HEK293T (cell line): Measurements from ENCODE around the gene GBE1.

ENCODE experiments used
- CTCF ChIA-PET: fragments of 350-600 bp; formaldehyde crosslinking; extraction: SDS; loops from one replicate; lab custom pipeline; 2021; ENCODE audit warnings: antibody characterized with exemption, inconsistent platforms; lab: Yijun Ruan, JAX
- POLR2A ChIA-PET: fragments of 350-600 bp; formaldehyde crosslinking; extraction: SDS; loops from one replicate; lab custom pipeline; 2020; ENCODE audit warnings: antibody characterized with exemption, inconsistent platforms; lab: Yijun Ruan, JAX
- DNase-seq: peaks from one replicate; pipeline ENCODE4 v3.0.0; 2012; ENCODE audit warnings: mixed read lengths; ENCODE audit errors: extremely low spot score
- ARNT ChIP-seq: fragments of 450-650 bp; IDR thresholded peaks from 2 replicates; pipeline ENCODE4 v1.6.1; 2017; ENCODE audit warnings: mild to moderate bottlenecking
- BHLHE40 ChIP-seq: fragments of 450-650 bp; IDR thresholded peaks from 2 replicates; pipeline ENCODE4 v1.6.1; 2016; ENCODE audit warnings: mild to moderate bottlenecking, moderate library complexity, borderline replicate concordance
- CTBP1 ChIP-seq: fragments of 450-650 bp; IDR thresholded peaks from 2 replicates; pipeline ENCODE4 v1.6.1; 2016; ENCODE audit warnings: borderline replicate concordance
- ELF4 ChIP-seq: fragments of 450-650 bp; IDR thresholded peaks from 2 replicates; pipeline ENCODE4 v1.6.1; 2017; ENCODE audit warnings: antibody characterized with exemption
- FOXA1 ChIP-seq: fragments of 450-650 bp; IDR thresholded peaks from 2 replicates; pipeline ENCODE4 v1.6.1; 2016; ENCODE audit warnings: mild to moderate bottlenecking
- FOXK2 ChIP-seq: fragments of 450-650 bp; IDR thresholded peaks from 2 replicates; pipeline ENCODE4 v1.6.1; 2016; ENCODE audit warnings: mild to moderate bottlenecking
- FOXM1 ChIP-seq: fragments of 450-650 bp; IDR thresholded peaks from 2 replicates; pipeline ENCODE4 v1.6.1; 2017; ENCODE audit warnings: mild to moderate bottlenecking, borderline replicate concordance
- HDGF ChIP-seq: fragments of 450-650 bp; IDR thresholded peaks from 2 replicates; pipeline ENCODE4 v1.6.1; 2017; ENCODE audit warnings: antibody characterized with exemption, borderline replicate concordance
- L3MBTL2 ChIP-seq: fragments of 450-650 bp; conservative IDR thresholded peaks from 2 replicates; pipeline ENCODE4 v1.6.1; 2016; ENCODE audit warnings: mild to moderate bottlenecking
- LEF1 ChIP-seq: fragments of 450-650 bp; IDR thresholded peaks from 2 replicates; pipeline ENCODE4 v1.6.1; 2017; ENCODE audit warnings: mild to moderate bottlenecking, borderline replicate concordance
- NFRKB ChIP-seq: fragments of 450-650 bp; IDR thresholded peaks from 2 replicates; pipeline ENCODE4 v1.6.1; 2016; ENCODE audit warnings: mild to moderate bottlenecking, moderate library complexity
- SP1 ChIP-seq: fragments of 450-650 bp; IDR thresholded peaks from 2 replicates; pipeline ENCODE4 v1.6.1; 2017
- SUZ12 ChIP-seq: fragments of 450-650 bp; IDR thresholded peaks from 2 replicates; pipeline ENCODE4 v1.6.1; 2016; ENCODE audit warnings: mild to moderate bottlenecking
- TARDBP ChIP-seq: fragments of 450-650 bp; IDR thresholded peaks from 2 replicates; pipeline ENCODE4 v1.6.1; 2016
- ZNF384 ChIP-seq: fragments of 450-650 bp; IDR thresholded peaks from 2 replicates; pipeline ENCODE4 v1.6.1; 2016
- TF ChIP-seq, protein P1 (sequence below): fragments of 450-650 bp; IDR thresholded peaks from 2 replicates; pipeline ENCODE4 v1.6.1; 2016

Gene GBE1

DNA sequence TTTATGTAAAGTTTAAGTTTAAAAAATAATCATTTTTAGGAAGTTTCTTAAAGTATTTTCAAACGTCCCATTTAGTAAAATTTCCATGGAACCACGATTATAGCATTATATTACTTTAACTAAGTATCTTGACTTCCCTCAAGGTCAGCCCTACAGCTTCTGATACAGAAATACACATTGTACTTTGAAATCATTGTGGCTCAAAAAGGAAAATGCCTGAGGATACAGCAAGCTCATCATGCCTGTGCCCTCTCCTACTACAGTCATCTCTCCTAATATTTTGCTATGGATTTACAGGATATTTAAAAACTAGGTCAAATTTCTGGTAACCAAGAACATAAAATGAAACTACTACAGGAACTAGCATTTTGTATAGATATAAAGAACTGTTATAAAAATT lies 51.8 kb downstream of the GBE1 start:
- no peak for DNase-seq
- ChIA-PET POLR2A (no interaction called here), CTCF (no interaction called here)
- TF ChIP-seq SUZ12 (no peak), TARDBP (no peak), BHLHE40 (no peak), FOXA1 (no peak), SP1 (no peak), ZNF384 (no peak), FOXM1 (no peak), NFRKB (no peak), ELF4 (no peak), FOXK2 (no peak), L3MBTL2 (no peak), CTBP1 (no peak), HDGF (no peak), ARNT (no peak), LEF1 (no peak)
- TF ChIP-seq, protein P1, sequence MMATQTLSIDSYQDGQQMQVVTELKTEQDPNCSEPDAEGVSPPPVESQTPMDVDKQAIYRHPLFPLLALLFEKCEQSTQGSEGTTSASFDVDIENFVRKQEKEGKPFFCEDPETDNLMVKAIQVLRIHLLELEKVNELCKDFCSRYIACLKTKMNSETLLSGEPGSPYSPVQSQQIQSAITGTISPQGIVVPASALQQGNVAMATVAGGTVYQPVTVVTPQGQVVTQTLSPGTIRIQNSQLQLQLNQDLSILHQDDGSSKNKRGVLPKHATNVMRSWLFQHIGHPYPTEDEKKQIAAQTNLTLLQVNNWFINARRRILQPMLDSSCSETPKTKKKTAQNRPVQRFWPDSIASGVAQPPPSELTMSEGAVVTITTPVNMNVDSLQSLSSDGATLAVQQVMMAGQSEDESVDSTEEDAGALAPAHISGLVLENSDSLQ: no peak

DNA sequence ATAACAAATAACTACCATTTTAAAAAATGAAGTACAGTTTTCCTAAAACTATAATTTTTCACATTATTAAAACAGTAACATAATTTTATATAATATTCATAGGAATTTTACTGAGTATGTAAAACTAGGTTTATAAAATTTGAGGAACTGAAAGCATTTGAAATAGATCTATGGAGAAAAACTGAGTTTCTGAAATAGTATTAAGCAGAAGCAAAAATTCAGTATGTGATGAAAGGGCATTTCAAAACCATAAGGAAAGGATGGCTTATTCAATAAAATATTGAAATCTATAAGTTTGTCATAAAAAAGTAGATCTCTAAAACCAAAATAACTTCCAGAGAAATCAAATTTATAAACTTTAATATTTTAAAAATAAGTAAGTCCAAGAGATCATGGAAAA lies 53.4 kb downstream of the GBE1 start:
- no peak for DNase-seq
- ChIA-PET POLR2A (no interaction called here), CTCF (no interaction called here)
- no peak for TF ChIP-seq L3MBTL2
- TF ChIP-seq SUZ12: no peak
- no peak for TF ChIP-seq TARDBP
- no peak for TF ChIP-seq ARNT
- no peak for TF ChIP-seq NFRKB
- no peak for TF ChIP-seq FOXM1
- TF ChIP-seq ELF4: no peak
- no peak for TF ChIP-seq SP1
- no peak for TF ChIP-seq CTBP1
- no peak for TF ChIP-seq FOXA1

DNA sequence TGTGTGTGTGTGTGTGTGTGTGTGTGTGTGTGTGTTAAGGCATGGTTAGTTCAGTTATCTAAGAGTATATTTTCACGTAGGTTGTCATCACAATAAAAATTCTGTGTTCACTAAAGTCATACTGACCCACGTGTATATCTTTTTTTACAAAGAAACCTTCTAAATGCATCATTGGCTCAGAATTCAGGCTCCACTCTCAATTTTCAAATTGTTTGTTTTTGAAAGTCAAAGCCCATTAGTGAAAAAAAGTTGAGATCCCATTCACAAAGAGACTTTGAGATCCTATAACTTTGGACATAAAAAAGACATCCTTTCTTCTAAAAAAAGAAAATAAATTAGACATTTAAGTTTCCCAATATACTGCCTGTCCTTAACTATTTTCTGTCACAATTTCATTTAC lies 59.3 kb downstream of the GBE1 start:
- TF ChIP-seq SUZ12 (no peak), NFRKB (no peak), L3MBTL2 (no peak), CTBP1 (no peak), LEF1 (no peak), ZNF384 (no peak), ARNT (no peak), ELF4 (no peak), FOXA1 (no peak), HDGF (no peak), FOXM1 (no peak), FOXK2 (no peak), SP1 (no peak), BHLHE40 (no peak), TARDBP (no peak)
- TF ChIP-seq, protein P1: no peak
- DNase-seq: no peak
- CTCF ChIA-PET: no interaction called here
- POLR2A ChIA-PET: no interaction called here

DNA sequence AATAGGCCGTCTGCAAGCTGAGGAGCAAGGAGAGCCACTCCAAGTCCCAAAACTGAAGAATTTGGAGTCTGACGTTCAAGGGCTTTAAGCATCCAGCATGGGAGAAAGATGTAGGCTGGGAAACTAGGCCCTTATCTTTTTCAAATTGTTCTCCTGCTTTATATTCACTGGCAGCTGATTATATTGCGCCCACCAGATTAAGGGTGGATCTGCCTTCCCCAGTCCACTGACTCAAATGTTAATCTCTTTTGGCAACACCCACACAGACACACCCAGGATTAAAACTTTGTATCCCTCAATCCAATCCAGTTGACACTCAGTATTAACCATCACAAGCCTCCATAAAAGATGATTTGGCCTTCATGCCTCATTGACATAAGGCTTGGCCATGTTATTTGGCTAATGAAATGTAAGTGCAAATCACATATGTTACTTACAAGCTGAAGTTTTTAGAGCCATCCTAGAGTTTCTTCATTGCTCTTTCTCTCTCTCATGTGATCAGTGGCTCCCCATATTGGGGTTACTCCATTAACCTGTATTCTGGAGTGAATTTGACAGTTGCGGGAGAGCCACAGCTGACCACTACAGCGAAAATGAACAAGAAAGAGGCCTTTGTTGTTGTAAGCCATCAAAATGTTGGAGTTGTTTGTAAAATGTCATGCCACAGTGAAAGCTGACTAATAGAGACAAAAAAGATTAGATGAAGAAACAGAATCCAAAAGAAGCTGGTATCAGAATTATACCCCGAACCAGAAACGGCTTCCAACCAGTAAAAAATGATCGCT lies 61.7 kb downstream of the GBE1 start:
- DNase-seq: no peak
- ChIA-PET POLR2A (no interaction called here), CTCF (no interaction called here)
- no peak for TF ChIP-seq HDGF
- no peak for TF ChIP-seq FOXM1
- no peak for TF ChIP-seq NFRKB
- no peak for TF ChIP-seq FOXK2
- TF ChIP-seq, protein P1: no peak
- no peak for TF ChIP-seq SP1
- no peak for TF ChIP-seq L3MBTL2
- TF ChIP-seq FOXA1: no peak
- no peak for TF ChIP-seq ARNT
- no peak for TF ChIP-seq TARDBP
- TF ChIP-seq ELF4: no peak
- TF ChIP-seq SUZ12: no peak

DNA sequence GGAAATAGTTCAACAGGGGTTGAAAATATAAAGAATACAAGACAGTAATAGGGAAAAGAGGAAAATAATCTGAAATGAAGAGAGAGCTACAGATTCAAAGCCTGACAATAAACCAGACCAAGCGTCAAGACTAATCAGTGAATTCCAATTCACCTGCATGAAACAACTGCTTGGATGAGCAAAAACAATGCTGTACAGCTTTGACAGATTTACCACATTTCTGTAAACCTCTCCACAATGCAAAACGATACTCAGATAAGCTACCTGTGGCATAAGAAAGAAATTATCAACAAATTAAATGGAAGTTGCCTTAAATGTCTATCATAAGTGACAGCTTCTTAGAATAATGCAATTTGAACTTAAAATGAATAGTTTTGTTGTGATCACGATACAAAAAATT lies 65.4 kb downstream of the GBE1 start:
- POLR2A ChIA-PET: no interaction called here
- TF ChIP-seq SP1 (no peak), ARNT (no peak), LEF1 (no peak), HDGF (no peak), ZNF384 (no peak), FOXK2 (no peak), CTBP1 (no peak), FOXM1 (no peak), NFRKB (no peak), ELF4 (no peak), FOXA1 (no peak), L3MBTL2 (no peak)
- TF ChIP-seq, protein P1: no peak
- no peak for DNase-seq
- CTCF ChIA-PET: interaction anchor here (0.6 kb wide), 1 partner anchor 247 kb away, joined by 3 read pairs; no protein-coding TSS in a partner anchor
